OCI-LY1 (cell line): ENCODE results near the gene PDE4D.

ENCODE experiments used
- EZH2 ChIP-seq: fragments of 200-600 bp; sonication (generic), shearing (Covaris generic); IDR thresholded peaks from 2 replicates; pipeline ENCODE4 v1.8.0; 2017; ENCODE audit warnings: borderline replicate concordance, mixed run types, mild to moderate bottlenecking, antibody characterized with exemption, low read length, moderate library complexity, mixed read lengths
- TF ChIP-seq, protein P1 (sequence below): fragments of 200-600 bp; sonication (generic), shearing (Covaris generic); IDR thresholded peaks from 2 replicates; pipeline ENCODE4 v1.5.1; 2017; ENCODE audit warnings: mild to moderate bottlenecking, antibody characterized with exemption, low read length, moderate library complexity, mixed read lengths

DNA sequence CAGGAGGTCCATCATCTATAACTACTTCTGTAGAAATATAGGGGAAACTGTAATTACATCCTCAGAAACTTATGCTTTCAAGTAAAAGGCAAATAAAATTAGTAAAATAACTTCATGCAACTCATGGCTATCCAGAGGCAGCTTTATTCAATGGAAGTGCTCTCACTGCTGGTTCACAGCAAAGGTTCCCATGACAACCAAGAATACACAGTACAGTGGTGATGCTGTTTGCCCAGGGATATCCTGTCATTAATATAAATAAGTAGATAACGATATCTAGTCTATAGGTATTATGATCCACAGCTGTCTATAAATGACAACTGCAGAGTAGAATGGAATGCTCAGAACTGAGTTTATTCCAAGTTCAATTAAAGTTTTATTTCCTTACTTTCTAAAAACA is 390.3 kb downstream of the PDE4D start:
- TF ChIP-seq EZH2 = no peak
- TF ChIP-seq, protein P1, sequence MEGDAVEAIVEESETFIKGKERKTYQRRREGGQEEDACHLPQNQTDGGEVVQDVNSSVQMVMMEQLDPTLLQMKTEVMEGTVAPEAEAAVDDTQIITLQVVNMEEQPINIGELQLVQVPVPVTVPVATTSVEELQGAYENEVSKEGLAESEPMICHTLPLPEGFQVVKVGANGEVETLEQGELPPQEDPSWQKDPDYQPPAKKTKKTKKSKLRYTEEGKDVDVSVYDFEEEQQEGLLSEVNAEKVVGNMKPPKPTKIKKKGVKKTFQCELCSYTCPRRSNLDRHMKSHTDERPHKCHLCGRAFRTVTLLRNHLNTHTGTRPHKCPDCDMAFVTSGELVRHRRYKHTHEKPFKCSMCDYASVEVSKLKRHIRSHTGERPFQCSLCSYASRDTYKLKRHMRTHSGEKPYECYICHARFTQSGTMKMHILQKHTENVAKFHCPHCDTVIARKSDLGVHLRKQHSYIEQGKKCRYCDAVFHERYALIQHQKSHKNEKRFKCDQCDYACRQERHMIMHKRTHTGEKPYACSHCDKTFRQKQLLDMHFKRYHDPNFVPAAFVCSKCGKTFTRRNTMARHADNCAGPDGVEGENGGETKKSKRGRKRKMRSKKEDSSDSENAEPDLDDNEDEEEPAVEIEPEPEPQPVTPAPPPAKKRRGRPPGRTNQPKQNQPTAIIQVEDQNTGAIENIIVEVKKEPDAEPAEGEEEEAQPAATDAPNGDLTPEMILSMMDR = no peak
